Measurements from ENCODE around the gene KCTD1. TPM values are rescaled to one million over a fixed set of nuclear protein-coding genes. Genes with fewer than 3 reads are reported as not detected.
A peak's percentile ranks its signal among the peaks of the same experiment; 100 is the strongest.

The KCTD1 gene
- total and polyA plus RNA-seq, 4 donors = 0.78 to 2.9 (median 2.0) TPM

DNA sequence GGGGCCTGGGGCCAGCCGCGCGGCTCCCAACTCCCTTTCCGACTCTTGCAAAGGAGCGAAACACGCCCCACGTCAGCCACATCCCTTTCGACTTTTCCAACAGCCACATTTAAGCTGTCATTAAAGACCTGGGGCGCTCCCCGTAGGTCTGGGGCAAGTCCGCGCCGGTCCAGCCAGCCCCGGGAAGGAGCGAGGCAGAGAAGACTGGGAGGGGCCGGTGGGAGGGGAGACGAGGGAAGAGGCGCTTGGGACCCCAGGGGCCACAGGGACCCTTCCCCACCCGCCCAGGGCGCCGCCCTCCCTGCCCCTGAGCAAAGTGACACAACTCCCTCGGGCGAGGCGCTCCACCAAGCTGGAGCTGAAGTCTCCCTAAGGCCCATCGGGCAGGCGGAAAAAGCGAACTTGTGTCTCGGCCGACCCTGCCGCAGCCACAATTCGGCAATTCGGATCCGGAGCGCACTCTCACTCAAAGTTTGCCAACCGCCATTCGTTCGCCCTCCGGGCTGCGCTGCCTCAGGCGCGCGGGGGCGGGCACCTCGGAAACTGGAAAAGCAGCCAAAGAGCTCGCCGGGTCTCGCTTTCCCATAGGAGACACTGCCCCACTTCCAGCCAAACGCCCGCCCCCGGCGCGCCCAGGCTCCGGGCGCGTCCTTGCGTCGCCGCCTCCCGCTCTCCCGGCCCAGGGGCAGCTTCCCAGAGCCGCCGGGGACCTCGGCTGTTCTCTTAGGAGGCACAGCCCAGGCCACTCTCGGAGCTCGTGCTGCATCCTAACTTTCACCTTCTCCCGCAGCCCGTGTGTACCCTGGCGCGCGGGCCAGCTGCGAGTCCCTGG, 1.1 kb upstream of the KCTD1 start:
- H3K9ac ChIP-seq (ENCODE audit: low read depth in 1 of 2, low read length in 2 of 2) = no peak overlapping the region
- no peak overlapping the region for H3K27ac ChIP-seq (ENCODE audit: low read depth in 1 of 2, low read length in 2 of 2)
- H3K27me3 ChIP-seq (ENCODE audit: control insufficient read depth in 4 of 4, insufficient read depth in 4 of 4, low read length in 3 of 4) = peaks cover 0 to 4% (median 1%) of the 10 kb centered on the region in 4 donors
- peak overlapping the region; percentile 32 to 99 (median 89) for H3K4me3 ChIP-seq (ENCODE audit: low read depth in 1 of 3, low read length in 3 of 3)
- no peaks in the 10 kb centered on the region for H3K36me3 ChIP-seq (ENCODE audit: control insufficient read depth in 4 of 4, insufficient read depth in 3 of 4, low read depth in 1 of 4, low read length in 3 of 4)
- H3K4me1 ChIP-seq (ENCODE audit: control insufficient read depth in 4 of 4, insufficient read depth in 4 of 4, low read length in 3 of 4) = peaks cover 19 to 50% (median 32%) of the 10 kb centered on the region in 4 donors
- TF ChIP-seq FOXA1 (IDR thresholded peaks at IDR 0.05) = no peak
- TF ChIP-seq FOXA2 (IDR thresholded peaks at IDR 0.05) = no peak
- TF ChIP-seq, protein P1, sequence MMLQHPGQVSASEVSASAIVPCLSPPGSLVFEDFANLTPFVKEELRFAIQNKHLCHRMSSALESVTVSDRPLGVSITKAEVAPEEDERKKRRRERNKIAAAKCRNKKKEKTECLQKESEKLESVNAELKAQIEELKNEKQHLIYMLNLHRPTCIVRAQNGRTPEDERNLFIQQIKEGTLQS (IDR thresholded peaks at IDR 0.05) = no peak
- TF ChIP-seq YY1 (IDR thresholded peaks at IDR 0.05) = peak; percentile 55
- TF ChIP-seq EGR1 (IDR thresholded peaks at IDR 0.05; ENCODE audit: low read depth in 2 of 2) = peak in 1 of 2 donors; percentile 36
- no peak for TF ChIP-seq HNF4G (IDR thresholded peaks at IDR 0.05)
- TF ChIP-seq HNF4A (conservative IDR thresholded peaks at IDR 0.05) = no peak
- peak; percentile 36 for DNase-seq (ENCODE audit: low spot score)
- under 1% methylated on average over 71 of the region's 71 CpGs for WGBS
- H3K9me3 ChIP-seq (ENCODE audit: control insufficient read depth in 4 of 4, low read length in 3 of 4) = no peaks in the 10 kb centered on the region

DNA sequence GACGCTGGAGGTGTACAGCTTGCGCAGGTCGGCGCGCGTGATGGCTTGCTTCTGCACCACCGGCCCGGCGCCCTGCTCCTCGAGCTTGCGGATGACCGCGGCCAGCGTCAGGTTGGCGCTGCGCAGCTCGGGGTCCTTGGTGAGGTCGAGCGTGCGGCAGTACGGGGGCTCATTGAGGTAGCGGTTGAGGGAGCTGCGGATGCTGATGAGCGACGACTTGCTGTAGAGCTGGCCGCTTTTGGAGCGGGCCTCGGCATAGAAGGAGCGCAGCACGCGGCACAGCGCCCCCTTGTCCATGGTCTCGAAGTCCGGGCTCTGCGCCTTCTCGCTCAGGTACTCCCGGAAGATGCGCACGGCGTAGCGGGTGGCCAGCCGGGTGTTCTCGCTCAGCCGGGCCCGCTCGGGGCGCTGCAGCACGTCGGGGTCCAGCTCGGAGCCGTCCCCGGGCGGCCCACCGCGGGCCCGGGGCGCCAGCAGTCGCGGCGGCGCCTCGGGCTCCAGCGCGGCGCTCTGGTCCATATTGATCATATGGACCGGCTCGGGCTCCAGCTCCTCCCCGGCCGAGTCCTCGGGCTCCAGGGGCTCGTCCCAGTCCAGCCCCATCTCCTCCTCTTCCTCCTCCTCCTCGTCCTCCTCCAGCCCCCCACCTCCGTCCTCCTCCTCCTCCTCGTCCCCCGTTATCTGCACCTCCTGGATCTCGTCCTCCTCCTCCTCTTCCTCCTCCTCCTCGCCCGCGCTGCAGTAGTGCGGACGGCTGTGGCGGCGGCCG, 523 bp downstream of the KCTD1 start:
- H3K9me3 ChIP-seq (ENCODE audit: control insufficient read depth in 4 of 4, low read length in 3 of 4) = no peaks in the 10 kb centered on the region
- H3K27ac ChIP-seq (ENCODE audit: low read depth in 1 of 2, low read length in 2 of 2) = no peak overlapping the region
- H3K9ac ChIP-seq (ENCODE audit: low read depth in 1 of 2, low read length in 2 of 2) = no peak overlapping the region
- peaks cover 22 to 56% (median 39%) of the 10 kb centered on the region in 4 donors for H3K4me1 ChIP-seq (ENCODE audit: control insufficient read depth in 4 of 4, insufficient read depth in 4 of 4, low read length in 3 of 4)
- TF ChIP-seq NR2F2 (IDR thresholded peaks at IDR 0.05) (no peak), EGR1 (IDR thresholded peaks at IDR 0.05; ENCODE audit: low read depth in 2 of 2) (no peak), YY1 (IDR thresholded peaks at IDR 0.05) (no peak), TAF1 (conservative IDR thresholded peaks at IDR 0.05) (no peak), RAD21 (IDR thresholded peaks at IDR 0.05) (peak in 1 of 2 donors; percentile 16), JUND (IDR thresholded peaks at IDR 0.05) (no peak)
- H3K27me3 ChIP-seq (ENCODE audit: control insufficient read depth in 4 of 4, insufficient read depth in 4 of 4, low read length in 3 of 4) = peaks cover 0 to 4% (median 1%) of the 10 kb centered on the region in 4 donors
- peak overlapping the region; percentile 84 to 99 (median 89) for H3K4me3 ChIP-seq (ENCODE audit: low read depth in 1 of 3, low read length in 3 of 3)
- DNase-seq (ENCODE audit: low spot score) = peak; percentile 53
- WGBS = 10% methylated on average over 84 of the region's 84 CpGs
- no peaks in the 10 kb centered on the region for H3K36me3 ChIP-seq (ENCODE audit: control insufficient read depth in 4 of 4, insufficient read depth in 3 of 4, low read depth in 1 of 4, low read length in 3 of 4)

DNA sequence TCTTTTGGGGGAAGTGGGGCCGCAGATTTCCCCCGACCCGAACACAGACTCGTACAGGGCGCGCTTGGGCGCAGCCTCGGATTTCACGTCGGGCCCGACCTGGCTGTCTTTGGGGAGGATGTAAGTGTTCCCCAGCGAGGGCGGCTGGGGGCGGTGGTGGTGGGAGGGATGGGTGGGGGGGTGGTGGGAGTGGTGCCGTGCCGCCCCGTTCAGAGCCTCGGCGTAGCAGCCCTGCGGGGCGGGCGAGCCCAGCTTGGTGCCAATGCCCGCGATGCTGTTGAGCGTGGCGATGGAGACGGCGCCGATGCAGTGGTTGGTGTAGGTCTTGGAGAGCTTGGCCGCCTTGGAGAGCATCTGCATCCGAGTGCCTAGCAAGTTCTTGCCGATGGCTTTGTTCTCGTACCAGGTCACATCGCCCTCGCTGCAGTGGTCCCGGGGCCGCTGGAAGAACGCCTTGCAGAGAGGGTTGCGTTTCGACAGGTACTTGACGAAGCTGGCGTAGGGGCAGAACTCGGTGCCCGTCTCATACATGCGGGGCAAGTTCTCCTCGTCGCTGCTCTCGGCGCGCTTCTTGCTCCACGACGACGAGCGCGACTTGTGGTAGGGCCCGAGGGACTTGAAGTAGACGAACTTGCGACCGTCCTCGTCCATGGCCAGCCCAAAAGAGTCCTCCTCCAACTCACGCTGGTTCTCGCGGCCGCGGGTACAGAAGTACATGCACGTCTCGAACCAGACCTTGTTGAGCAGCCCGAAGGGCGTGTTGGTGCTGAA, 1.3 kb downstream of the KCTD1 start:
- peaks cover 0 to 4% (median 1%) of the 10 kb centered on the region in 4 donors for H3K27me3 ChIP-seq (ENCODE audit: control insufficient read depth in 4 of 4, insufficient read depth in 4 of 4, low read length in 3 of 4)
- TF ChIP-seq, protein P2, sequence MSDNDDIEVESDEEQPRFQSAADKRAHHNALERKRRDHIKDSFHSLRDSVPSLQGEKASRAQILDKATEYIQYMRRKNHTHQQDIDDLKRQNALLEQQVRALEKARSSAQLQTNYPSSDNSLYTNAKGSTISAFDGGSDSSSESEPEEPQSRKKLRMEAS (IDR thresholded peaks at IDR 0.05) = no peak
- no peak for TF ChIP-seq FOXA1 (IDR thresholded peaks at IDR 0.05)
- TF ChIP-seq, protein P3, sequence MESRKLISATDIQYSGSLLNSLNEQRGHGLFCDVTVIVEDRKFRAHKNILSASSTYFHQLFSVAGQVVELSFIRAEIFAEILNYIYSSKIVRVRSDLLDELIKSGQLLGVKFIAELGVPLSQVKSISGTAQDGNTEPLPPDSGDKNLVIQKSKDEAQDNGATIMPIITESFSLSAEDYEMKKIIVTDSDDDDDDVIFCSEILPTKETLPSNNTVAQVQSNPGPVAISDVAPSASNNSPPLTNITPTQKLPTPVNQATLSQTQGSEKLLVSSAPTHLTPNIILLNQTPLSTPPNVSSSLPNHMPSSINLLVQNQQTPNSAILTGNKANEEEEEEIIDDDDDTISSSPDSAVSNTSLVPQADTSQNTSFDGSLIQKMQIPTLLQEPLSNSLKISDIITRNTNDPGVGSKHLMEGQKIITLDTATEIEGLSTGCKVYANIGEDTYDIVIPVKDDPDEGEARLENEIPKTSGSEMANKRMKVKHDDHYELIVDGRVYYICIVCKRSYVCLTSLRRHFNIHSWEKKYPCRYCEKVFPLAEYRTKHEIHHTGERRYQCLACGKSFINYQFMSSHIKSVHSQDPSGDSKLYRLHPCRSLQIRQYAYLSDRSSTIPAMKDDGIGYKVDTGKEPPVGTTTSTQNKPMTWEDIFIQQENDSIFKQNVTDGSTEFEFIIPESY (IDR thresholded peaks at IDR 0.05) = no peak
- TF ChIP-seq HNF4G (IDR thresholded peaks at IDR 0.05) = no peak
- TF ChIP-seq GABPA (IDR thresholded peaks at IDR 0.05 in 1 of 2, conservative IDR thresholded peaks at IDR 0.05 in 1 of 2) = no peak
- no peak for TF ChIP-seq FOXA2 (IDR thresholded peaks at IDR 0.05)
- no peak for TF ChIP-seq RAD21 (IDR thresholded peaks at IDR 0.05)
- TF ChIP-seq, protein P4, sequence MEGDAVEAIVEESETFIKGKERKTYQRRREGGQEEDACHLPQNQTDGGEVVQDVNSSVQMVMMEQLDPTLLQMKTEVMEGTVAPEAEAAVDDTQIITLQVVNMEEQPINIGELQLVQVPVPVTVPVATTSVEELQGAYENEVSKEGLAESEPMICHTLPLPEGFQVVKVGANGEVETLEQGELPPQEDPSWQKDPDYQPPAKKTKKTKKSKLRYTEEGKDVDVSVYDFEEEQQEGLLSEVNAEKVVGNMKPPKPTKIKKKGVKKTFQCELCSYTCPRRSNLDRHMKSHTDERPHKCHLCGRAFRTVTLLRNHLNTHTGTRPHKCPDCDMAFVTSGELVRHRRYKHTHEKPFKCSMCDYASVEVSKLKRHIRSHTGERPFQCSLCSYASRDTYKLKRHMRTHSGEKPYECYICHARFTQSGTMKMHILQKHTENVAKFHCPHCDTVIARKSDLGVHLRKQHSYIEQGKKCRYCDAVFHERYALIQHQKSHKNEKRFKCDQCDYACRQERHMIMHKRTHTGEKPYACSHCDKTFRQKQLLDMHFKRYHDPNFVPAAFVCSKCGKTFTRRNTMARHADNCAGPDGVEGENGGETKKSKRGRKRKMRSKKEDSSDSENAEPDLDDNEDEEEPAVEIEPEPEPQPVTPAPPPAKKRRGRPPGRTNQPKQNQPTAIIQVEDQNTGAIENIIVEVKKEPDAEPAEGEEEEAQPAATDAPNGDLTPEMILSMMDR (IDR thresholded peaks at IDR 0.05; ENCODE audit: low read depth, low read length, missing input control) = no peak
- H3K9me3 ChIP-seq (ENCODE audit: control insufficient read depth in 4 of 4, low read length in 3 of 4) = no peaks in the 10 kb centered on the region
- no peaks in the 10 kb centered on the region for H3K36me3 ChIP-seq (ENCODE audit: control insufficient read depth in 4 of 4, insufficient read depth in 3 of 4, low read depth in 1 of 4, low read length in 3 of 4)
- DNase-seq (ENCODE audit: low spot score) = peak; percentile 34
- no peak overlapping the region for H3K9ac ChIP-seq (ENCODE audit: low read depth in 1 of 2, low read length in 2 of 2)
- peak overlapping the region in 2 of 3 donors; percentile 89 to 99 for H3K4me3 ChIP-seq (ENCODE audit: low read depth in 1 of 3, low read length in 3 of 3)
- 77% methylated on average over 69 of the region's 69 CpGs for WGBS
- H3K4me1 ChIP-seq (ENCODE audit: control insufficient read depth in 4 of 4, insufficient read depth in 4 of 4, low read length in 3 of 4) = peaks cover 22 to 56% (median 39%) of the 10 kb centered on the region in 4 donors
- no peak overlapping the region for H3K27ac ChIP-seq (ENCODE audit: low read depth in 1 of 2, low read length in 2 of 2)
